Suprapubic skin (tissue), 3 donors: Measurements from ENCODE around the gene LCN9.

Experiments
- CTCF ChIP-seq, 2 donors: fragments of 200-600 bp in 1 of 2; fragments of 450-650 bp in 1 of 2; sonication (generic) in 1 of 2; IDR thresholded peaks; one replicate each; pipeline ENCODE4 v1.5.1; 2016 to 2019; ENCODE audit warnings: antibody characterized with exemption in 2 of 2, mild to moderate bottlenecking in 1 of 2, moderate library complexity in 1 of 2
- POLR2AphosphoS5 ChIP-seq, 3 donors: sonication (generic); formaldehyde crosslinking; IDR thresholded peaks; one replicate each; pipeline ENCODE4 v1.6.1; 2017; ENCODE audit warnings: antibody characterized with exemption in 3 of 3

- TF ChIP-seq POLR2AphosphoS5 (IDR thresholded peaks at IDR 0.05) (no peak), CTCF (IDR thresholded peaks at IDR 0.05) (no peak)
Measured at GRCh38 chr9:135715056-135715595, 52.0 kb downstream of the LCN9 start.
